Lower leg skin (tissue), 4 donors: ENCODE data around the gene ASIC4. TPM values are rescaled to one million over a fixed set of nuclear protein-coding genes. Genes with fewer than 3 reads are reported as not detected.

ENCODE experiments used
- DNase-seq, 2 donors: peaks; one replicate each; pipeline ENCODE4 v3.0.0-alpha.2; 2019; ENCODE audit warnings: low spot score in 2 of 2
- H3K4me3 ChIP-seq: fragments of 200-600 bp; sonication (generic); 2 replicates; pipeline ENCODE4 v1.5.1; 2017; ENCODE audit warnings: mild to moderate bottlenecking, low read depth; ENCODE audit not compliant: poor library complexity, severe bottlenecking
- POLR2A ChIP-seq, 2 donors: fragments of 450-650 bp; IDR thresholded peaks; one replicate each; pipeline ENCODE4 v1.6.1; 2016 to 2017; ENCODE audit warnings: antibody characterized with exemption in 2 of 2, mild to moderate bottlenecking in 1 of 2, moderate library complexity in 1 of 2
- WGBS, 2 donors: methylation state at CpG; one replicate each; pipeline ENCODE4 v1.1.5; 2018; 5-methylcytosine and 5-hydroxymethylcytosine counted together
- intact Hi-C: fragments of 100-400 bp; cut with DNase I; formaldehyde crosslinking; loops from one replicate; pipeline ENCODE4 v1.15.0; 2023; ENCODE audit warnings: low total_unique reads
- total RNA-seq, 4 donors: library from RNA; depleted of rRNA; stranded (reverse); fragments of >200 nt; gene quantifications; one replicate each; pipeline ENCODE4 v1.1.0, GENCODE V29; 2016
- TF ChIP-seq, protein P1 (sequence below), 3 donors: fragments of 450-650 bp; IDR thresholded peaks; one replicate each; pipeline ENCODE4 v1.5.1; 2016; ENCODE audit warnings: antibody characterized with exemption in 3 of 3, mild to moderate bottlenecking in 3 of 3, moderate library complexity in 2 of 3

The ASIC4 gene
- total RNA-seq, 4 donors from 2014 or later = 0.26 TPM; not detected in 3

DNA sequence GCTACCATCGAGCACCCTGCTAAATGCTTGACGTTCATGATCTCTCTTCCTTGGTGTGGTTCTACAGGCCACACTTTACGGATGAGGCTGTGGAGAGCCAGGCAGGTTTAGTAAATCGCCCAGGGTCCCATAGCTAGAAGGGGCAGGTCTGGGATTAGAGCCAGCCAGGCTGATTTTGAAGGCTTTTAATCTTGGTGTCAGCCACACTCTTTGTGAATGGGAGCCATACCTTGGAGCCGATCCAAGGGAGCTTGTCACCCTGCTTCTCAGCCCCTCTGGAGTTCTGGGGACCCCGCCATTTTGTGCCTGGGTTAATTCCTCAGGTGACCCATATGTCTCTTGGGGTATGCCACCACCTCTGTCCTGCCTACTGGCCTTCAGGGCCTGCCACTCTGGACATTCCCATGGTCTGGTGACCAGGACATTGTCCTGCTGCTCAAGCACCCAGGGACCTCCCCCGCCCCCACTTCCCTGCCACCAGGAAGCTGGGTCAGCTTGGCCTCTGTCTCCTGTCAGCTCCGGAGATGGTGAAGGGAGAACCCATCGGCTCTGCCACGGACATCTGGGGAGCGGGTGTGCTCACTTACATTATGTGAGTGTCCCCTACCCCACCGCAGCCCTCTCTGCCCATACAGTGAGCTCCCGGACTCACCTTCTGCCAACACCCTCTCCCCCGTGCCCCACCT, 22.9 kb upstream of the ASIC4 start:
- DNase-seq = no peak
- H3K4me3 ChIP-seq = no peak overlapping the region
- intact Hi-C loops = no loop called here
- WGBS, 2 donors = 81 to 84% methylated on average over 13 to 14 of the region's 14 CpGs
- no peak for TF ChIP-seq POLR2A (IDR thresholded peaks at IDR 0.05)
- TF ChIP-seq, protein P1, sequence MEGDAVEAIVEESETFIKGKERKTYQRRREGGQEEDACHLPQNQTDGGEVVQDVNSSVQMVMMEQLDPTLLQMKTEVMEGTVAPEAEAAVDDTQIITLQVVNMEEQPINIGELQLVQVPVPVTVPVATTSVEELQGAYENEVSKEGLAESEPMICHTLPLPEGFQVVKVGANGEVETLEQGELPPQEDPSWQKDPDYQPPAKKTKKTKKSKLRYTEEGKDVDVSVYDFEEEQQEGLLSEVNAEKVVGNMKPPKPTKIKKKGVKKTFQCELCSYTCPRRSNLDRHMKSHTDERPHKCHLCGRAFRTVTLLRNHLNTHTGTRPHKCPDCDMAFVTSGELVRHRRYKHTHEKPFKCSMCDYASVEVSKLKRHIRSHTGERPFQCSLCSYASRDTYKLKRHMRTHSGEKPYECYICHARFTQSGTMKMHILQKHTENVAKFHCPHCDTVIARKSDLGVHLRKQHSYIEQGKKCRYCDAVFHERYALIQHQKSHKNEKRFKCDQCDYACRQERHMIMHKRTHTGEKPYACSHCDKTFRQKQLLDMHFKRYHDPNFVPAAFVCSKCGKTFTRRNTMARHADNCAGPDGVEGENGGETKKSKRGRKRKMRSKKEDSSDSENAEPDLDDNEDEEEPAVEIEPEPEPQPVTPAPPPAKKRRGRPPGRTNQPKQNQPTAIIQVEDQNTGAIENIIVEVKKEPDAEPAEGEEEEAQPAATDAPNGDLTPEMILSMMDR (IDR thresholded peaks at IDR 0.05) = no peak

DNA sequence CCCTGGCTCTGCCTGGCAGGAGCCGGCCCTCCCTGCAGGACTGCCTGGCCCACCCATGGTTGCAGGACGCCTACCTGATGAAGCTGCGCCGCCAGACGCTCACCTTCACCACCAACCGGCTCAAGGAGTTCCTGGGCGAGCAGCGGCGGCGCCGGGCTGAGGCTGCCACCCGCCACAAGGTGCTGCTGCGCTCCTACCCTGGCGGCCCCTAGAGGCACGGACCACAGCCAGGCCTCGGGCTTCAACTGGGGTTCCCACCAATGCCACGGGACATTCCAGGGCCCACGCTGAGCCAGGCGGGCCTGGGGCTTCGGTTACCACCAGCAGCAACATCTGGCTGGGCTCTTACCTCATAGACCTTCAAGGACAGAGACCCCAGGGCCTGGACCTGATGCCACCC, 21.7 kb upstream of the ASIC4 start:
- WGBS, 2 donors = 70 to 82% methylated on average over 3 to 20 of the region's 20 CpGs
- TF ChIP-seq, protein P1 (IDR thresholded peaks at IDR 0.05) = no peak
- TF ChIP-seq POLR2A (IDR thresholded peaks at IDR 0.05) = no peak
- DNase-seq = no peak
- no peak overlapping the region for H3K4me3 ChIP-seq
- intact Hi-C loops = no loop called here

DNA sequence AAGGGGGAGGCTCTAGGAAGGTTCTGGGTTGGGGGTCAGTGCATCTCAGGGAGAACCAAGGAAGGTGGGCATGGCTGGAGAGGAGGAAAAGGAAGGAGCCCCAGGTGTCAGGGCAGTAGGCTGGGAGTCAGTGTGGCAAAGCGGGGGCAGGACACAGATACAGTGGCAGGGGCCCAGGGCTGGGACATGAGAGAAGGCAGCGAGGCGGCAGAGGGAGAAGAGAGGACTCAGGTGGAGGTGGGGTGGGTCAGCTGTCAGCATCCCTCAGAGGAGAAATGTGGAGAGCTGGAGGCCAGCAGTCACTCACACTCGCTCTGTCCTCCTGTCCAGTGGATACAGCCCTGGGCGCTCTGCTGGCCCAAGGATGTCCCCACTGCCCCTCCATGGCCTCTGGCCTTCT, 21.2 kb upstream of the ASIC4 start:
- TF ChIP-seq POLR2A (IDR thresholded peaks at IDR 0.05) = no peak
- TF ChIP-seq, protein P1 (IDR thresholded peaks at IDR 0.05) = no peak
- no peak overlapping the region for H3K4me3 ChIP-seq
- 93 to 94% methylated on average over 5 of the region's 5 CpGs for WGBS, 2 donors
- DNase-seq = no peak
- intact Hi-C loops = no loop called here

DNA sequence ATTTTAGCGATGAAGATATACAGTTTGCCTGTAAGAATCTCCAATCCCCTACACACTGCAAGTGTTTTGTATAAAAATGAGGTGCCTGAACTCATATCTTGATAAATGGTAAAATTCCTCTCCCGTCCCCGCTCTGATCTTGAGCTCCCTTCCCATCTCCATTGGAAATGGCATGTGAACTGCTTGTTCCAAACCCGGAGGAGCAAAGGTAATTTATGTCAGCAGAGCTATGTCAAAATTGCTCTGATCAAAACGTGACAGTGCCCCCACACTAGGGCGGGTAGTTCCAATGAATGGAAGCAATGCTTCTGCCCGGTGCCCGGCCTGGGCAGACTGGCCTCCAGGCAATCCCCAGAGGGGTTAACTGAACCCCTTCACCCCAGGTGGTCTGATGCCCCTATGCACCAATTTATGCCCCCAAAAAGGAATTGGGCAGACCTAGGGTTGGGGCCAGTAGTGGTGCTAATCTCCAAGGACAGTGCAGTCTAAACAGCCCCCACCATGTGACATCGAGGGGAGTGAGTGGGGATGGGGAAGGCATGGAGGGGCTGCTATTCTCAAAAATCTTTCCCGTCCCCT, 19.2 kb upstream of the ASIC4 start:
- 22 to 25% methylated on average over 10 of the region's 10 CpGs for WGBS, 2 donors
- TF ChIP-seq POLR2A (IDR thresholded peaks at IDR 0.05) = no peak
- TF ChIP-seq, protein P1 (IDR thresholded peaks at IDR 0.05) = no peak
- intact Hi-C loops = no loop called here
- H3K4me3 ChIP-seq = no peak overlapping the region
- DNase-seq = no peak

DNA sequence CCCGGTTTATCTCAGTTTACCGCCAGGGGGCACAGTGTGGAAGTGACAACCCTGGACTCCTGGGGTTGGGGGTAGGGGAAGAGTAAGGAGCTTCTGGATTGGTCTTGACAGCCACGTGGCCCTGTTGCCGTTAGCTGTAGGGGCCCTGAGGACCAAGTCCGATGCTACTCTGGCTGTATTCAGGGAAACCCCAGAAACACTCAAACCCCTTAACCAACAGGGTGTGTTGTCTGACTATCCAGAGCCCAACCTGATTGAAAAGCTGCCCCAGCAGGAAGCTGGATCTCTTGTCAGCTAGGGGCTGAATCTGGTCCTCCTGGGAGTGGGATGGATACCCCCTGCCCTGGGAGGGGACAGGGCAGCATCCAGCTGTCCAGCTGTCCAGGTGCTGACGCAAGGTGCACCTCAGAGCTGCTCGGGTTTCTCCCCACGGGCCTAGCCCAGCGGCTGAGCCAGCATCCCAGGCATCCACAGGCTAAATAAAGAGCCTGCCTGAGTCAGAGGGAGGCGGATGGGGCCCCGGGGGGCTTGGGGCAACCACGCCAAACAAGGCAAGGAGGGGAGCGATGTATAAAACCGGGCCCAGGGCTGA, 18.7 kb upstream of the ASIC4 start:
- intact Hi-C loops = no loop called here
- DNase-seq = no peak
- no peak overlapping the region for H3K4me3 ChIP-seq
- WGBS, 2 donors = 16 to 19% methylated on average over 8 to 13 of the region's 14 CpGs
- TF ChIP-seq, protein P1 (IDR thresholded peaks at IDR 0.05) = no peak
